Measurements from ENCODE around the gene PSTPIP1. TPM values are rescaled to one million over a fixed set of nuclear protein-coding genes. Genes with fewer than 3 reads are reported as not detected.

PSTPIP1 gene
- total and polyA plus RNA-seq, 2 of the 4 experiments (the other 2 are of a cell fraction) = 0.36 to 1.1 TPM

- H3K79me1 ChIP-seq (ENCODE audit: low read depth in 1 of 2, low read length in 2 of 2) = 0 out of 4 replicates have a peak, but pooled peaks cover 0 to 8% of the 10 kb centered on the region in 2 experiments
- no peak overlapping the region for H2BK5ac ChIP-seq (ENCODE audit: low read depth, low read length, poor library complexity, severe bottlenecking)
- no peaks in the 10 kb centered on the region for H3K9me3 ChIP-seq (ENCODE audit: control insufficient read depth, insufficient read depth, low read length)
- H3K14ac ChIP-seq (replicated peaks; ENCODE audit: low read depth, low read length) = no peak overlapping the region
- peaks cover 4% of the 10 kb centered on the region for H3K36me3 ChIP-seq (ENCODE audit: control insufficient read depth, insufficient read depth, low read length)
- H4K20me1 ChIP-seq (ENCODE audit: insufficient read depth, low read length) = peaks cover 4% of the 10 kb centered on the region; the same call in 1 of the 2 replicates
- H3K4ac ChIP-seq (ENCODE audit: low read depth, low read length) = no peak overlapping the region
- no peak overlapping the region for H2AK5ac ChIP-seq (ENCODE audit: low read depth, low read length)
- H3K56ac ChIP-seq (ENCODE audit: extremely low read depth, insufficient read depth, low read length) = no peak overlapping the region
- ChIA-PET CTCF (interaction anchor here (0.6 kb wide), 1 partner anchor 33 kb away, joined by 7 read pairs; no protein-coding TSS in a partner anchor), POLR2A (ENCODE audit: unreplicated experiment) (no interaction called here)
- H4K91ac ChIP-seq (ENCODE audit: insufficient read depth, low read depth, low read length) = no peak overlapping the region
- H3K4me1 ChIP-seq (ENCODE audit: control insufficient read depth, insufficient read depth, low read length) = 0 out of 2 replicates have a peak, but pooled peaks cover 2% of the 10 kb centered on the region
- in situ Hi-C loops (cut with MboI; ENCODE audit: low sequenced_read_pairs) (no loop called here), dilution Hi-C loops (cut with HindIII; ENCODE audit: low sequenced_read_pairs, unreplicated experiment) (no loop called here), intact Hi-C loops (cut with micrococcal nuclease) (no loop called here)
- H3K27ac ChIP-seq (ENCODE audit: insufficient read depth, low read length) = no peak overlapping the region
- H2AK9ac ChIP-seq (replicated peaks; ENCODE audit: low read depth, low read length, poor library complexity) = no peak overlapping the region
- H3K18ac ChIP-seq (ENCODE audit: low read depth, low read length) = no peak overlapping the region
- no peak overlapping the region for H3K4me2 ChIP-seq (ENCODE audit: low read depth, low read length)
- no peak overlapping the region for H2AFZ ChIP-seq (replicated peaks; ENCODE audit: low read length, poor library complexity)
- no CpG with 5 or more reads among the region's 12 CpGs for WGBS, 2 experiments (ENCODE audit: extremely low coverage in 2 of 2, insufficient read length in 1 of 2)
- no peak overlapping the region for H2BK20ac ChIP-seq (ENCODE audit: low read depth, low read length)
- no peak overlapping the region for H2BK15ac ChIP-seq (ENCODE audit: low read depth, low read length)
- no TSS peak for BruUV-seq (replicated peaks)
- H4K5ac ChIP-seq (ENCODE audit: low read depth, low read length) = no peak overlapping the region
- H3K27me3 ChIP-seq (ENCODE audit: control insufficient read depth, insufficient read depth, low read length) = no peaks in the 10 kb centered on the region
- H2BK120ac ChIP-seq (ENCODE audit: low read depth, low read length) = no peak overlapping the region
- no peak overlapping the region for H3K4me3 ChIP-seq (ENCODE audit: insufficient read depth, low read depth, low read length)
- H3K9me1 ChIP-seq (ENCODE audit: insufficient read depth, low read length) = peaks cover 8% of the 10 kb centered on the region
- H3K9ac ChIP-seq (ENCODE audit: low read depth, low read length) = no peak overlapping the region
- no peak overlapping the region for H4K8ac ChIP-seq (ENCODE audit: low read depth in 2 of 2, low read length in 2 of 2)
- peak; percentile 10; the same call in 1 of the 2 replicates for ATAC-seq (ENCODE audit: low read depth)
- no peak overlapping the region for H3K23ac ChIP-seq (ENCODE audit: low read depth, low read length)
- peak; percentile 44 for DNase-seq
- TF ChIP-seq FOS (IDR thresholded peaks at IDR 0.05; ENCODE audit: low read depth, low read length) (no peak), RAD21 (IDR thresholded peaks at IDR 0.05; ENCODE audit: low read length) (peak; percentile 39), SMC3 (IDR thresholded peaks at IDR 0.05; ENCODE audit: low read depth, low read length) (0 out of 2 replicates have a peak, but pooled peaks have one; percentile 21), RCOR1 (IDR thresholded peaks at IDR 0.05; ENCODE audit: insufficient replicate concordance, low read length) (no peak), POLR2A (IDR thresholded peaks at IDR 0.05; ENCODE audit: low read depth, low read length) (no peak), CHD1 (IDR thresholded peaks at IDR 0.05; ENCODE audit: low read depth, low read length) (no peak), MXI1 (IDR thresholded peaks at IDR 0.05; ENCODE audit: borderline replicate concordance, low read depth, low read length) (no peak), NFE2L2 (IDR thresholded peaks at IDR 0.05; ENCODE audit: low read depth, low read length) (no peak), CEBPB (IDR thresholded peaks at IDR 0.05; ENCODE audit: low read depth, low read length) (no peak), RFX5 (IDR thresholded peaks at IDR 0.05; ENCODE audit: low read depth, low read length) (no peak), MAFK (IDR thresholded peaks at IDR 0.05; ENCODE audit: low read depth, low read length) (no peak), MAZ (IDR thresholded peaks at IDR 0.05; ENCODE audit: borderline replicate concordance, low read depth, low read length) (no peak)
- TF ChIP-seq, protein P1, sequence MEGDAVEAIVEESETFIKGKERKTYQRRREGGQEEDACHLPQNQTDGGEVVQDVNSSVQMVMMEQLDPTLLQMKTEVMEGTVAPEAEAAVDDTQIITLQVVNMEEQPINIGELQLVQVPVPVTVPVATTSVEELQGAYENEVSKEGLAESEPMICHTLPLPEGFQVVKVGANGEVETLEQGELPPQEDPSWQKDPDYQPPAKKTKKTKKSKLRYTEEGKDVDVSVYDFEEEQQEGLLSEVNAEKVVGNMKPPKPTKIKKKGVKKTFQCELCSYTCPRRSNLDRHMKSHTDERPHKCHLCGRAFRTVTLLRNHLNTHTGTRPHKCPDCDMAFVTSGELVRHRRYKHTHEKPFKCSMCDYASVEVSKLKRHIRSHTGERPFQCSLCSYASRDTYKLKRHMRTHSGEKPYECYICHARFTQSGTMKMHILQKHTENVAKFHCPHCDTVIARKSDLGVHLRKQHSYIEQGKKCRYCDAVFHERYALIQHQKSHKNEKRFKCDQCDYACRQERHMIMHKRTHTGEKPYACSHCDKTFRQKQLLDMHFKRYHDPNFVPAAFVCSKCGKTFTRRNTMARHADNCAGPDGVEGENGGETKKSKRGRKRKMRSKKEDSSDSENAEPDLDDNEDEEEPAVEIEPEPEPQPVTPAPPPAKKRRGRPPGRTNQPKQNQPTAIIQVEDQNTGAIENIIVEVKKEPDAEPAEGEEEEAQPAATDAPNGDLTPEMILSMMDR (conservative IDR thresholded peaks at IDR 0.05; ENCODE audit: low read depth, low read length) = peak; percentile 26; the same call in 1 of the 2 replicates
- TF ChIP-seq, protein P2, sequence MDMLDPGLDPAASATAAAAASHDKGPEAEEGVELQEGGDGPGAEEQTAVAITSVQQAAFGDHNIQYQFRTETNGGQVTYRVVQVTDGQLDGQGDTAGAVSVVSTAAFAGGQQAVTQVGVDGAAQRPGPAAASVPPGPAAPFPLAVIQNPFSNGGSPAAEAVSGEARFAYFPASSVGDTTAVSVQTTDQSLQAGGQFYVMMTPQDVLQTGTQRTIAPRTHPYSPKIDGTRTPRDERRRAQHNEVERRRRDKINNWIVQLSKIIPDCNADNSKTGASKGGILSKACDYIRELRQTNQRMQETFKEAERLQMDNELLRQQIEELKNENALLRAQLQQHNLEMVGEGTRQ (IDR thresholded peaks at IDR 0.05; ENCODE audit: low read depth, low read length) = no peak
- TF ChIP-seq, protein P3, sequence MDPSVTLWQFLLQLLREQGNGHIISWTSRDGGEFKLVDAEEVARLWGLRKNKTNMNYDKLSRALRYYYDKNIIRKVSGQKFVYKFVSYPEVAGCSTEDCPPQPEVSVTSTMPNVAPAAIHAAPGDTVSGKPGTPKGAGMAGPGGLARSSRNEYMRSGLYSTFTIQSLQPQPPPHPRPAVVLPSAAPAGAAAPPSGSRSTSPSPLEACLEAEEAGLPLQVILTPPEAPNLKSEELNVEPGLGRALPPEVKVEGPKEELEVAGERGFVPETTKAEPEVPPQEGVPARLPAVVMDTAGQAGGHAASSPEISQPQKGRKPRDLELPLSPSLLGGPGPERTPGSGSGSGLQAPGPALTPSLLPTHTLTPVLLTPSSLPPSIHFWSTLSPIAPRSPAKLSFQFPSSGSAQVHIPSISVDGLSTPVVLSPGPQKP (IDR thresholded peaks at IDR 0.05; ENCODE audit: borderline replicate concordance, low read depth, low read length) = no peak
Measured at GRCh38 chr15:77031376-77032050, 36.6 kb downstream of the PSTPIP1 start.
